PC-3 (cell line): ENCODE data around the gene RAX. TPM values are rescaled to one million over a fixed set of nuclear protein-coding genes. Genes with fewer than 3 reads are reported as not detected.

Experiments
- ATAC-seq: fragments of 200-7000 bp; cut with Tn5 transposase; 2 replicates; pipeline ENCODE4 v1.9.1; 2020; ENCODE audit warnings: mild to moderate bottlenecking, moderate library complexity
- BruUV-seq: library from RNA; stranded (reverse); fragments of 400-500 nt; replicated peaks from 2 replicates; lab custom pipeline; 2021; lab: Mats Ljungman, UMichigan
- CTCF ChIA-PET: fragments of 300-600 bp; sonication (Branson Sonifier 250); formaldehyde crosslinking; loops from one replicate; lab custom pipeline; 2022; ENCODE audit warnings: antibody characterized with exemption; lab: Charles Lee
- POLR2A ChIA-PET: fragments of 300-600 bp; sonication (Branson Sonifier 250); formaldehyde crosslinking; loops from one replicate; lab custom pipeline; 2022; ENCODE audit warnings: antibody characterized with exemption; ENCODE audit not compliant: unreplicated experiment; lab: Charles Lee
- DNase-seq: peaks from one replicate; pipeline ENCODE4 v3.0.0-alpha.2; 2015
- H2AFZ ChIP-seq: fragments of 300-600 bp; sonication (generic); 2 replicates; pipeline ENCODE4 v1.6.0; 2016; ENCODE audit warnings: antibody characterized with exemption, low read length
- H3F3A ChIP-seq: fragments of 300-600 bp; sonication (generic); one replicate; pipeline ENCODE4 v1.6.0; 2017; ENCODE audit warnings: antibody characterized with exemption, low read length, control low read depth, mild to moderate bottlenecking; ENCODE audit not compliant: unreplicated experiment
- H3K27ac ChIP-seq: fragments of 300-600 bp; sonication (generic); 2 replicates; pipeline ENCODE4 v1.5.1; 2016; ENCODE audit warnings: mild to moderate bottlenecking, low read length
- H3K27me3 ChIP-seq: fragments of 300-600 bp; sonication (generic); 2 replicates; pipeline ENCODE4 v1.6.1; 2016; ENCODE audit warnings: low read length, mixed read lengths
- H3K36me3 ChIP-seq: fragments of 300-600 bp; sonication (generic); 2 replicates; pipeline ENCODE4 v1.6.1; 2016; ENCODE audit warnings: low read depth, mixed run types, low read length, mixed read lengths
- H3K4me1 ChIP-seq: fragments of 300-600 bp; sonication (generic); 2 replicates; pipeline ENCODE4 v1.5.1; 2016; ENCODE audit warnings: low read length; ENCODE audit not compliant: insufficient read depth
- H3K4me2 ChIP-seq: fragments of 300-600 bp; sonication (generic); 2 replicates; pipeline ENCODE4 v1.6.0; 2016; ENCODE audit warnings: low read length
- H3K4me3 ChIP-seq: fragments of 300-600 bp; sonication (generic); 2 replicates; pipeline ENCODE4 v1.5.1; 2016; ENCODE audit warnings: mild to moderate bottlenecking, low read length, mixed read lengths
- H3K79me2 ChIP-seq: fragments of 300-600 bp; sonication (generic); 2 replicates; pipeline ENCODE4 v1.6.1; 2017; ENCODE audit warnings: low read length, mixed read lengths
- H3K9ac ChIP-seq: fragments of 300-600 bp; sonication (generic); 2 replicates; pipeline ENCODE4 v1.6.0; 2016; ENCODE audit warnings: mild to moderate bottlenecking, low read length
- H3K9me2 ChIP-seq: fragments of 300-600 bp; sonication (generic); replicated peaks from 2 replicates; pipeline ENCODE4 v1.6.1; 2016; ENCODE audit warnings: mixed run types, low read length, mixed read lengths
- H3K9me3 ChIP-seq: fragments of 300-600 bp; sonication (generic); 2 replicates; pipeline ENCODE4 v1.6.1; 2016; ENCODE audit warnings: low read length, mixed read lengths
- H4K20me1 ChIP-seq: fragments of 300-600 bp; sonication (generic); 2 replicates; pipeline ENCODE4 v1.6.1; 2016; ENCODE audit warnings: low read length, mixed read lengths
- CTCF ChIP-seq: fragments of 300-600 bp; sonication (generic); conservative IDR thresholded peaks from 2 replicates; pipeline ENCODE4 v1.5.1; 2017; ENCODE audit warnings: antibody characterized with exemption, low read depth, mild to moderate bottlenecking, low read length
- EZH2 ChIP-seq: fragments of 300-600 bp; sonication (generic); IDR thresholded peaks from one replicate; pipeline ENCODE4 v1.6.1; 2017; ENCODE audit warnings: antibody characterized with exemption, mild to moderate bottlenecking, low read length; ENCODE audit not compliant: unreplicated experiment
- EZH2phosphoT487 ChIP-seq: fragments of 300-600 bp; sonication (generic); IDR thresholded peaks from 2 replicates; pipeline ENCODE4 v1.6.1; 2018; ENCODE audit warnings: mild to moderate bottlenecking, antibody characterized with exemption, low read length, borderline replicate concordance
- intact Hi-C: fragments of 100-400 bp; cut with micrococcal nuclease; formaldehyde crosslinking; loops from 2 replicates; pipeline ENCODE4 v1.9.0; 2023
- total RNA-seq: library from RNA; depleted of rRNA; stranded (reverse); fragments of >200 nt; gene quantifications from 2 replicates; pipeline ENCODE4 v1.2.3, GENCODE V29; 2014

RAX gene
- total RNA-seq, 1 experiment from 2014 or later: not detected

- Histone ChIP-seq H3K79me2 (no peaks in the 10 kb centered on the region), H2AFZ (no peak overlapping the region), H3K36me3 (no peaks in the 10 kb centered on the region), H3K4me1 (no peaks in the 10 kb centered on the region), H3K4me3 (no peak overlapping the region), H3K27ac (no peak overlapping the region), H3K9ac (no peak overlapping the region), H3F3A (no peaks in the 10 kb centered on the region), H3K4me2 (no peak overlapping the region), H3K9me3 (no peaks in the 10 kb centered on the region), H4K20me1 (no peaks in the 10 kb centered on the region), H3K27me3 (peaks cover 27% of the 10 kb centered on the region), H3K9me2 (no peaks in the 10 kb centered on the region)
- DNase-seq (no peak), ATAC-seq (no peak)
- TF ChIP-seq EZH2 (no peak), EZH2phosphoT487 (no peak), CTCF (no peak)
- intact Hi-C loops: no loop called here
- ChIA-PET CTCF (interaction anchor here (0.6 kb wide), 1 partner anchor 124 kb away, joined by 3 read pairs; no protein-coding TSS in a partner anchor), POLR2A (no interaction called here)
- BruUV-seq: no TSS peak
Measured at GRCh38 chr18:59278793-59279192, 5.5 kb upstream of the RAX start.

- ChIA-PET POLR2A (interaction anchor here (0.7 kb wide), 1 partner anchor 1382 kb away, joined by 3 read pairs; no protein-coding TSS in a partner anchor), CTCF (no interaction called here)
- no peaks in the 10 kb centered on the region for H3K79me2 ChIP-seq
- intact Hi-C loops: no loop called here
- ATAC-seq: no peak
- BruUV-seq: no TSS peak
- H4K20me1 ChIP-seq: no peaks in the 10 kb centered on the region
- H3K4me3 ChIP-seq: no peak overlapping the region
- no peaks in the 10 kb centered on the region for H3K9me2 ChIP-seq
- no peak overlapping the region for H3K27ac ChIP-seq
- H3K27me3 ChIP-seq: peaks cover 33% of the 10 kb centered on the region
- H3K4me1 ChIP-seq: no peaks in the 10 kb centered on the region
- H3K4me2 ChIP-seq: no peak overlapping the region
- TF ChIP-seq EZH2 (no peak), CTCF (no peak), EZH2phosphoT487 (no peak)
- no peaks in the 10 kb centered on the region for H3K36me3 ChIP-seq
- H2AFZ ChIP-seq: no peak overlapping the region
- H3F3A ChIP-seq: no peaks in the 10 kb centered on the region
- H3K9me3 ChIP-seq: no peaks in the 10 kb centered on the region
- DNase-seq: no peak
- no peak overlapping the region for H3K9ac ChIP-seq
Measured at GRCh38 chr18:59276047-59276446, 2.8 kb upstream of the RAX start.

DNA sequence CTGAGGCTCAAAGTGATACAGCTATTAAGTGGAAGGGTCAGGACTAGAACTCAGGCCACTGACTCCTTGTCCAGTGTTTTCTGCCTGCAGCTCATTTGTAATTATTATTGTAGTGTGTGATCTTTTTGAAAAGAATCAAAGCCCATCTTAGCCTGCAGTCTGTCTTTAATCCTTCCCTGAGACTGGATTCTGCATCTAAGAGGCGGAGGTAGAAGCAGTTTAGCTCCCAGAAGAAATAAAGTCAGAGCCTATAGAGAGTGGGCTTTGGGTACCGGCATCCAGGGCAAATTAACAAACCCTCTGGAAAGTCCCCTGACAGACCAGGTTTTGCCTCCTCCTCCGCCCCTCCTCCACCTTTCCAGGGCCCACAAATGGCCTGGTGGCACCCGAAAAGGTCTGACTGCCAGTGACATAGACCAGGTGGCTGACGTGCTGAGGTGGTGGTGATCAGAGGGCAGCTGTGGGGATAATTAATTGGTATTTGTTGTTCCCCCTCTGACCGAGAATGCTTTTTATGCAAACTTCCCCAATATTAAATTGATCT lies 2.2 kb upstream of the RAX start:
- ATAC-seq: no peak

More for the DNA sequence above, 2.2 kb upstream of the RAX start:
- Histone ChIP-seq H3K9me2 (no peaks in the 10 kb centered on the region), H3K9ac (no peak overlapping the region), H3K36me3 (no peaks in the 10 kb centered on the region), H3F3A (no peaks in the 10 kb centered on the region), H3K4me2 (no peak overlapping the region), H4K20me1 (no peaks in the 10 kb centered on the region), H2AFZ (no peak overlapping the region), H3K9me3 (no peaks in the 10 kb centered on the region), H3K27ac (no peak overlapping the region), H3K4me3 (no peak overlapping the region), H3K27me3 (peaks cover 38% of the 10 kb centered on the region), H3K4me1 (no peaks in the 10 kb centered on the region), H3K79me2 (no peaks in the 10 kb centered on the region)
- no TSS peak for BruUV-seq
- POLR2A ChIA-PET: interaction anchor here (0.7 kb wide), 1 partner anchor 13 kb away, joined by 8 read pairs; no protein-coding TSS in a partner anchor
- CTCF ChIA-PET: no interaction called here
- DNase-seq: no peak
- TF ChIP-seq EZH2 (no peak), CTCF (no peak), EZH2phosphoT487 (no peak)
- intact Hi-C loops: no loop called here
